Astrocyte of the spinal cord (primary cell): ENCODE measurements around the gene TRIM51.

ENCODE experiments used
- DNase-seq: peaks from one replicate; pipeline ENCODE4 v3.0.0; 2011; ENCODE audit warnings: low read depth, low spot score
- H3K4me3 ChIP-seq: 2 replicates; pipeline ENCODE4 v1.5.1; 2011; ENCODE audit warnings: low read depth, mild to moderate bottlenecking, low read length, moderate library complexity
- in situ Hi-C: cut with HindIII; loops from 2 replicates; pipeline ENCODE4 v1.10.0; 2017; ENCODE audit warnings: low sequenced_read_pairs
- TF ChIP-seq, protein P1 (sequence below): IDR thresholded peaks from 2 replicates; pipeline ENCODE4 v1.5.1; 2012; ENCODE audit warnings: low read depth, mild to moderate bottlenecking, low read length, inconsistent platforms

The TRIM51 gene

DNA sequence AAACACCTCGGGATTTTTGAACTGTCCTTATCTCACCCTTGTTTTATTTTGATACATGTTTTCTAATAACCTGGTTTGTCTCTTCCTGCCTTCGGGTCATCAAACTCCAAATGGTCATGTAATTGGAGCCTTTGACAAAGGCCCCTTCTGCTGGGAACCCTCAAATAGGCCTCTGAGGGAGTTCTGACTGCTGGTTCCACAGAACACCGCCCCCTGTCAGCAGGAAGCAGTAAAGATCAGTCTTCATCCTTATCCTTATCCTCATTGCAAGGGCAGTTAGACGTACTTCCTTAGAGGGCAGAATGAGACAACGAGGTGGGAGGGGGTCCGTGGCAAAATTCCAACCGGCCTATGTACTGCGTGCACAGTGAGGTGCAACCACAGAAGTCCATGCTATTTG is 12.1 kb downstream of the TRIM51 start:
- in situ Hi-C loops: no loop called here
- no peak overlapping the region for H3K4me3 ChIP-seq
- DNase-seq: no peak
- TF ChIP-seq, protein P1, sequence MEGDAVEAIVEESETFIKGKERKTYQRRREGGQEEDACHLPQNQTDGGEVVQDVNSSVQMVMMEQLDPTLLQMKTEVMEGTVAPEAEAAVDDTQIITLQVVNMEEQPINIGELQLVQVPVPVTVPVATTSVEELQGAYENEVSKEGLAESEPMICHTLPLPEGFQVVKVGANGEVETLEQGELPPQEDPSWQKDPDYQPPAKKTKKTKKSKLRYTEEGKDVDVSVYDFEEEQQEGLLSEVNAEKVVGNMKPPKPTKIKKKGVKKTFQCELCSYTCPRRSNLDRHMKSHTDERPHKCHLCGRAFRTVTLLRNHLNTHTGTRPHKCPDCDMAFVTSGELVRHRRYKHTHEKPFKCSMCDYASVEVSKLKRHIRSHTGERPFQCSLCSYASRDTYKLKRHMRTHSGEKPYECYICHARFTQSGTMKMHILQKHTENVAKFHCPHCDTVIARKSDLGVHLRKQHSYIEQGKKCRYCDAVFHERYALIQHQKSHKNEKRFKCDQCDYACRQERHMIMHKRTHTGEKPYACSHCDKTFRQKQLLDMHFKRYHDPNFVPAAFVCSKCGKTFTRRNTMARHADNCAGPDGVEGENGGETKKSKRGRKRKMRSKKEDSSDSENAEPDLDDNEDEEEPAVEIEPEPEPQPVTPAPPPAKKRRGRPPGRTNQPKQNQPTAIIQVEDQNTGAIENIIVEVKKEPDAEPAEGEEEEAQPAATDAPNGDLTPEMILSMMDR: no peak

DNA sequence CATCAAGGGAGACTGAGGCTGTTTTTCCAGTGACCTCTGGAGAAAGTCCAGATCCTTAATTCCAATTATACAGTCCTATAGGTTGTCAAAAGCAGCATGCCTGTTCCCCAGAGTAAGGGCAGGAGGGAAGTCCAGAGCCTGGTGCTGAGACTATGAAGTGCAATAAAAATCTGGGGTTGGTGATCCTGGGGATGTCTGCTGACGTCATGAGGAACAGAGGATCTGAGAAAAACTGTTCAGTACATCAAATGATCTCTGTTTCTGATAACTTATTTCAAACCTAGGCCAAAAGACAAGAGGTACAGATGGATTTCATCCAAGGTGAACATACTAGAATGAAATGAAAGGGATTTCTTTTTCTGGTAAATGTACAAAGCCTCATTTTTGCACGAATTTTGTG is 19.2 kb downstream of the TRIM51 start:
- in situ Hi-C loops: no loop called here
- H3K4me3 ChIP-seq: no peak overlapping the region
- no peak for DNase-seq
- TF ChIP-seq, protein P1: no peak

DNA sequence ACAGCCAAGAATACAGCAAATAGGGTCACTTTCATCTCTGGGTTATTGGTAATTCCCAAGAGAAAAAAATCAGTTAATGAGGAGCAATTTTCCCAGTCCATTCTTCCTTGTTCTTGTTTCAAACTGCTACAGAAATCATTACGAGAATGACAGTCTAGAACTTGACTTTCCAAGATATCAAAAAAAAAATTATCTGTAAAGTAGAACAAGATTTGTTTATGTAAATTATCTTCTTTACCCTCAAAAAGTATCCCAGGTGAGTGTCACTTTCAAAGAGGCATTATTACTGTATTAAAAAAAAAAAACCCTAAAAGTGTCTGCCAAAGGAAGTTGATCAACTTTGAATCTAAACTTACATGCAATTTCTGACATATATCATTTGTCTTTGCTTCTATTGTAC is 31.4 kb downstream of the TRIM51 start, which contains the start of gene OR5W2:
Gene OR5W2, minus strand, starts transcription at position 101 of the 400 bp plus-strand sequence. Its CDS starts 0 bp downstream, at position 101.
- TF ChIP-seq, protein P1: no peak
- in situ Hi-C loops: no loop called here

DNA sequence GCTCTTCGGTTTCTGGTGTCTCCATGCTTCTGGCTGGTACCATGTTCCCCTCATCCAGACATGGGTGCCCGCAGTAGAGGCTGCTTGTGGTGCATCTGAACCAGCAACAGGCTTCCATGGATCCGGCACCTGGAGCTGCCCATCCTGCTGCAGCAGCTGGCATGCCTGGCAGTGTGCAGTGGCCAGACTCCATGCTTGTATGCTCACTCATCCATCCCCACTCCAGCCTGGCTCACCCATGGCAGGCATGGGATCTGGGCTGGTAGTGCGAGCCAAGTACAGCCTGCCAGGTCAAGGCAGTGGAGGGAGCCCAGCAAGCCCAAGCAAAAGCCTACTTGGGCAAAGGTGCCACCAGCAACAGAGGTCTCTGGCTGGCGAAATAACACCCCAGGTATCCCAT is 37.4 kb downstream of the TRIM51 start:
- no peak for DNase-seq
- no peak overlapping the region for H3K4me3 ChIP-seq
- in situ Hi-C loops: no loop called here
- TF ChIP-seq, protein P1: no peak

More for the DNA sequence above, 31.4 kb downstream of the TRIM51 start, which contains the start of gene OR5W2:
- H3K4me3 ChIP-seq: no peak within 1 kb of the TSS
- no peak for DNase-seq

DNA sequence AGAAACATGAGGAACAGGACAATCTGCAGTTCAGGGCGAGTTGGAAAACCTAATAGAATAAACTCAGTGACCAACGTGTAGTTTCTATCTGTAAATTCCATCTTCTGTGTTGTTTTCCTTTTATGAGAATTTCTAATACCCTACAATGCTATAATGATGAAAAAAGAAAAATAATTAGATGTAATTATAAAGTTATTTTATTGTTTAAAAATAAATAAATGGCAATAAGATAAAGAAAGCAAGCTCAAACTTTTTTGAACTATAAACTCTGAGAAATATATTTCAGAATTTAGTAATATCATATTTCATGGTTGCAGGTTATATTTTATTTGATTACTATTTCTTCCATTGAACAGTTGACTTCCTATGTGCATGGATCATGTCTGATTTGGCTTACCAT is 53.2 kb downstream of the TRIM51 start, which contains the start of gene OR5I1:
Gene OR5I1, minus strand, starts transcription at position 101 of the 400 bp plus-strand sequence. Its CDS starts 0 bp downstream, at position 101.
- TF ChIP-seq, protein P1: no peak
- no peak within 1 kb of the TSS for H3K4me3 ChIP-seq
- in situ Hi-C loops: no loop called here
- no peak for DNase-seq
